ENCODE measurements around the gene KRTAP6-2. TPM values are rescaled to one million over a fixed set of nuclear protein-coding genes. Genes with fewer than 3 reads are reported as not detected.

Gene KRTAP6-2
- total RNA-seq, 1 donor from 2014 or later: not detected

DNA sequence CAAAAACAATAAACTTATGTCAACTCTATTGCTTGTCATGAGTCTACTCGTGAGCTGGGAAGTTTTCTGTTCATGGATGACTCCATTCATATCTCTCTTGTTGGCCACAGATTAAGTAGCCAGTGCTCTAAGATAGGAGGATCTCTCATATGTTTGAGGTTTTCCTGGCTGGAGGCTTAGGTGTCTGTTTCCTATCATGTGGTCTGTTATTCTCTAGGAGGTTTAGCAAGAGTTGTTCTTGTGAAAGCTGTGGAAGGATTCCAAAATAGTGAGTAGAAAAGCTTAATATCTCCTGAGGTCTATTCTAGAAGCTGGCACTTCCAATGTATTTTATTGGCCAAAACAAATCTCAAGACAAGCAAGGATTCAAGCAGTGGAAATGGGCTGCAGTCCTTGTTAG is 30.5 kb upstream of the KRTAP6-2 start:
- Histone ChIP-seq H3K9me3 (no peaks in the 10 kb centered on the region), H3K27ac (no peak overlapping the region), H3K4me1 (no peaks in the 10 kb centered on the region), H3K4me3 (no peak overlapping the region), H3K27me3 (no peaks in the 10 kb centered on the region), H3K36me3 (no peaks in the 10 kb centered on the region)
- intact Hi-C loops (cut with DNase I): no loop called here
- no peak for DNase-seq
- TF ChIP-seq, protein P1, sequence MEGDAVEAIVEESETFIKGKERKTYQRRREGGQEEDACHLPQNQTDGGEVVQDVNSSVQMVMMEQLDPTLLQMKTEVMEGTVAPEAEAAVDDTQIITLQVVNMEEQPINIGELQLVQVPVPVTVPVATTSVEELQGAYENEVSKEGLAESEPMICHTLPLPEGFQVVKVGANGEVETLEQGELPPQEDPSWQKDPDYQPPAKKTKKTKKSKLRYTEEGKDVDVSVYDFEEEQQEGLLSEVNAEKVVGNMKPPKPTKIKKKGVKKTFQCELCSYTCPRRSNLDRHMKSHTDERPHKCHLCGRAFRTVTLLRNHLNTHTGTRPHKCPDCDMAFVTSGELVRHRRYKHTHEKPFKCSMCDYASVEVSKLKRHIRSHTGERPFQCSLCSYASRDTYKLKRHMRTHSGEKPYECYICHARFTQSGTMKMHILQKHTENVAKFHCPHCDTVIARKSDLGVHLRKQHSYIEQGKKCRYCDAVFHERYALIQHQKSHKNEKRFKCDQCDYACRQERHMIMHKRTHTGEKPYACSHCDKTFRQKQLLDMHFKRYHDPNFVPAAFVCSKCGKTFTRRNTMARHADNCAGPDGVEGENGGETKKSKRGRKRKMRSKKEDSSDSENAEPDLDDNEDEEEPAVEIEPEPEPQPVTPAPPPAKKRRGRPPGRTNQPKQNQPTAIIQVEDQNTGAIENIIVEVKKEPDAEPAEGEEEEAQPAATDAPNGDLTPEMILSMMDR (IDR thresholded peaks at IDR 0.05): no peak
- ATAC-seq: no peak

DNA sequence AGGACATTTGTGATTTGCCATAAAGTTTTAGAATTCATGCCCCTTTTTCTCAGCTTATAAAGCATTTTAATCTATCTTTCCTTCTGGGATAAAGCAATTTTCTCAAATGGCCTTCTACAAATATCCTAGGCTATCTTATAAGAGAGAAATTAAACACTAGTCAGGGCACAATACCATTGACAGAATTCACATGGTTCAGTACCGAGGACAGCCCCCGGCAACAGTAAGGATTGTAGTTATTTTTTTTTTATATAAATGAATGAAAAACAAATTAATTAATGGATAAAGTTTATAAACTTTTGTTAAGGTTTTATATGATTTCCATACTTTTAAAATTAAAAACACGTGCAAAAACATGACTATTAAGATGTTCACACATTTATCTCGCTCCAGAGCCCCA is 29.4 kb upstream of the KRTAP6-2 start:
- intact Hi-C loops (cut with DNase I): no loop called here
- no peak for ATAC-seq
- Histone ChIP-seq H3K27ac (no peak overlapping the region), H3K4me1 (no peaks in the 10 kb centered on the region), H3K27me3 (no peaks in the 10 kb centered on the region), H3K9me3 (no peaks in the 10 kb centered on the region), H3K4me3 (no peak overlapping the region), H3K36me3 (no peaks in the 10 kb centered on the region)
- TF ChIP-seq, protein P1 (IDR thresholded peaks at IDR 0.05): no peak
- no peak for DNase-seq

DNA sequence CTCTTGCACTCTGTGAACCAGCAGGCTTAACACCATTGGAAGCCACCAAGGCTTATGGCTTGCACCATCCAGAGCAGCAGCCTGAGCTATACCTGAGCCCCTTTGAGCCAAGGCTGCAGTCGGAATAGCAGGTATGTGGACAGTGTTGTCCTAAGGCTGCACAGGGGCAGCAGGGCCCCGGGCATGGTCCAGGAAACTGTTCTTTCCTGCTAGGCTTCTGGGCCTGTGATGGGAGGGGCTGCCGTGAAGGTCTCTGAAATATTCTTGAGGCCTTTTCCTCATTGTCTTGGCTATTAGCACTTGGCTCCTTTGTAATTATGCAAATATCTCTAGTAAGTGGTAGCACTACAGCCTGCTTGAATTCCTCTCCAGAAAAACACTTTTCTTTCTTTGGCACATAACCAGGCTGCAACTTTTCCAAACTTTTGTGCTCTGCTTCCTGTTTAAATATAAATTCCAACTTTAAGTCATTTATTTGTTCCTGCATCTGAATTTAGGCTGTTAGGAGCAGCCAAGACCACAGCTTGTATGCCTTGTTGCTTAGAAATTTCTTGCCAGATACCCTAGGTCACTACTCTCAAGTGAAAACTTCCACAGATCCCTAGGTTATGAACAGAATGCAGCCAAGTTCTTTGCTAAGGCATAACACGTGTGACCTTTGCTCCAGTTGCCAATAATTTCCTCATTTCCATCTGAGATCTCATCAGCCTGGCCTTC is 26.9 kb upstream of the KRTAP6-2 start:
- ATAC-seq (no peak), DNase-seq (no peak)
- intact Hi-C loops (cut with DNase I): no loop called here
- TF ChIP-seq, protein P1 (IDR thresholded peaks at IDR 0.05): no peak
- no peaks in the 10 kb centered on the region for H3K4me1 ChIP-seq
- H3K4me3 ChIP-seq: no peak overlapping the region
- no peaks in the 10 kb centered on the region for H3K27me3 ChIP-seq
- H3K9me3 ChIP-seq: no peaks in the 10 kb centered on the region
- H3K27ac ChIP-seq: no peak overlapping the region
- no peaks in the 10 kb centered on the region for H3K36me3 ChIP-seq

DNA sequence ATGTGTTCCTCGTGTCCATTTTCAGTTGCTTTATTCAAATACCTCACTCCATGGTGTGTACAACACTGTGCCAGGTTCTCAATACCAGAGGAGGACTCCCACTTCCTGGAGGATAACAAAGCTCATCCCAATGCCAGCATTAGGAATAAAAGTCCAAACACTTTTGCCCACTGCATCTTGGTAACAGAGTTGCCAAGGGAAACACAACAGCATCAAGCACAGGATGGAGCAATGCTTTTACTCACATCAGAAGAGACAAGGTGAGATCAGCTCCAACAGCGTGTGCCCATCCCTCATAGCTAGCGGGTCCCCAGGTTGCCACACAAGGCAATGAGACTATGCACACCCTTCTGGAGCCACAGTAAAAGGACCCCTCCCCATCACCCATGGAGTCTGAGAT is 24.7 kb upstream of the KRTAP6-2 start:
- intact Hi-C loops (cut with DNase I): no loop called here
- H3K27me3 ChIP-seq: no peaks in the 10 kb centered on the region
- ATAC-seq (no peak), DNase-seq (no peak)
- H3K9me3 ChIP-seq: no peaks in the 10 kb centered on the region
- H3K36me3 ChIP-seq: no peaks in the 10 kb centered on the region
- no peaks in the 10 kb centered on the region for H3K4me1 ChIP-seq
- TF ChIP-seq, protein P1 (IDR thresholded peaks at IDR 0.05): no peak
- H3K27ac ChIP-seq: no peak overlapping the region
- H3K4me3 ChIP-seq: no peak overlapping the region

DNA sequence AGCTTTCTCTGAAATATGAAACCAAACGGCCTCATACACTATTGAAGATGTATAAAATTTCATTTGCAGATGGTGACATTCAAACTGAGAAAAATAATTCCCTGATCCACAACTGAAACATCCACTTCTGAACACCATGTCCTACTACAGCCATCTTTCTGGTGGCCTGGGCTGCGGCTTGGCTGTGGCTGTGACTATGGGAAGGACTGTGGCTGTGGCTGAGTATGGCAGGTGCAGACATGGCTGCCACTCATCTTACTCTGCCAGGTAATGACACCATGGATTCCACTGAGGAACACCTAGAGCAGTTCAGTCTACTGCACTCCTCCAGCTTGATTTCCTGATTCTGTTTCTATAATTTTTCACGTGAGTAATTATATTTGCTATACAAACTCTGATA is 21.8 kb upstream of the KRTAP6-2 start, which contains the start of gene KRTAP20-4:
Gene KRTAP20-4 (plus strand): TSS at position 106 of the 400 bp plus-strand sequence.
- no peaks in the 10 kb centered on the region for H3K9me3 ChIP-seq
- no peaks in the 10 kb centered on the region for H3K27me3 ChIP-seq
- ATAC-seq: no peak
- no peak within 1 kb of the TSS for H3K4me3 ChIP-seq
- H3K36me3 ChIP-seq: no peaks in the 10 kb centered on the region
- intact Hi-C loops (cut with DNase I): no loop called here
- DNase-seq: no peak
- no peaks in the 10 kb centered on the region for H3K4me1 ChIP-seq
- TF ChIP-seq, protein P1 (IDR thresholded peaks at IDR 0.05): no peak
- no peak within 1 kb of the TSS for H3K27ac ChIP-seq
